ENCODE results near the gene C4A.
A peak's percentile ranks its signal among the peaks of the same experiment; 100 is the strongest.
"Not testable (repeated sequence)": the region's sequence is repeated elsewhere in the genome, so short reads cannot be mapped to it uniquely, and the experiment has no call there.

C4A gene

DNA sequence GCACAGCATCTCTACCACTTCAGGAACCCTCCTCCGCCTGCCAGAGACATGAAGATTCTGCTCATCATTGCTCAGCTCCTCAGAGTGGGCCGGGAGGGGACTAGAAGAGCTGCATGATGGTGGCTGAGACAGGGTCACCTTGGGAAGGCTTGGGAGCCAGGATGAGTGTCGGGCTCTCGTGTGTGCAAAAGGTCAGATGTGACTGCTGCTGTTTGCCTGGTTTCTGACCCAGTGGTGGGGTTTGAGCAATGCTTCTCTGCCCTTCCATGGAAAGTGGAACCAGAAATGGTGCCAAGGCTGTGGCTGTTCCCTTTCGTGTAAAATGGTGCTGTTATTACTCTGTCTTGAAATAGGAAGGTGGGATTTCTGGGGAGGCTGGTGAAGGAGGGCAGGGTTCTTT is 859 bp upstream of the C4A start:
- DNase-seq: not testable (repeated sequence)

DNA sequence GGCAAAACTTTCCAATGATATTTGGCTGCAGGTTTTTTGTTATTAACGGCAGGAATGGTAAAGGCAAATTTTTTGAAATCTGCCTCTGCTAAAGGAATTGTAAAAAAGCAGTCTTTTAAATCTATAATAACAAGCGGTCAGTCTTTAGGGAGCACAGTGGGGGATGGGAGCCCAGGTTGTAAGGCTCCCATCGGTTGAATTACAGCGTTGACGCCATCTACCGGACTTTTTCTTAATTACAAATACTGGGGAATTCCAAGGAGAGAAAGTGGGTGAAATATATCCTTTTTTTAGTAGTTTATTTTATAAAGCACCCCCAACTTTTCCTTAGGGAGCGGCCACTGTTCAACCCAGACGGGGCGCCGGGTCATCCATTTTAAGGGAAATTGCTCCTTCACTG is 7.5 kb downstream of the C4A start:
- not testable (repeated sequence) for DNase-seq

DNA sequence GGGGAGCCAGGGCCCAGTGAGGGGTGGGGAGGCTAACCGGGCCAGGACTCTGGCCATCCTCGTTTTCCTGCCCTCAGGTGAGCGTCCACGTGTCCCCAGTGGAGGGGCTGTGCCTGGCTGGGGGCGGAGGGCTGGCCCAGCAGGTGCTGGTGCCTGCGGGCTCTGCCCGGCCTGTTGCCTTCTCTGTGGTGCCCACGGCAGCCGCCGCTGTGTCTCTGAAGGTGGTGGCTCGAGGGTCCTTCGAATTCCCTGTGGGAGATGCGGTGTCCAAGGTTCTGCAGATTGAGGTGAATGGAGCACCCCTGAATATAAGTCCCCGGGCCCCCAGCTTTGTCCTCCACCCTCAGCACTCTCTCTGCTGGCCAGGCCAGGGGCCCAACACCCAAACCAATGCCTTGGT is 12.6 kb downstream of the C4A start:
- DNase-seq: not testable (repeated sequence)

DNA sequence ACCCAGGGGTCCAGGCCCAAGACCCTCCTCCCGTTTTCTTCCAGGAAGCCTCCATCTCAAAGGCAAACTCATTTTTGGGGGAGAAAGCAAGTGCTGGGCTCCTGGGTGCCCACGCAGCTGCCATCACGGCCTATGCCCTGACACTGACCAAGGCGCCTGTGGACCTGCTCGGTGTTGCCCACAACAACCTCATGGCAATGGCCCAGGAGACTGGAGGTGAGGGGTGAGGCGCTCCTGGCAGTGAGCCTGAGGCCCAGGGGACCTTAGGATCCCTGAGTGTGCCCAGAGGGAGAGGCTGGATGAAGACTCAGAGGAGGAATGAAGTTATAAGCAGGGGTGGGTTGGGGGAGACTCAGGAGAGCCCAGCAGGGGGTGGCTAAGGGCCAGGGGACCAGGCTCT is 14.5 kb downstream of the C4A start:
- DNase-seq: not testable (repeated sequence)

DNA sequence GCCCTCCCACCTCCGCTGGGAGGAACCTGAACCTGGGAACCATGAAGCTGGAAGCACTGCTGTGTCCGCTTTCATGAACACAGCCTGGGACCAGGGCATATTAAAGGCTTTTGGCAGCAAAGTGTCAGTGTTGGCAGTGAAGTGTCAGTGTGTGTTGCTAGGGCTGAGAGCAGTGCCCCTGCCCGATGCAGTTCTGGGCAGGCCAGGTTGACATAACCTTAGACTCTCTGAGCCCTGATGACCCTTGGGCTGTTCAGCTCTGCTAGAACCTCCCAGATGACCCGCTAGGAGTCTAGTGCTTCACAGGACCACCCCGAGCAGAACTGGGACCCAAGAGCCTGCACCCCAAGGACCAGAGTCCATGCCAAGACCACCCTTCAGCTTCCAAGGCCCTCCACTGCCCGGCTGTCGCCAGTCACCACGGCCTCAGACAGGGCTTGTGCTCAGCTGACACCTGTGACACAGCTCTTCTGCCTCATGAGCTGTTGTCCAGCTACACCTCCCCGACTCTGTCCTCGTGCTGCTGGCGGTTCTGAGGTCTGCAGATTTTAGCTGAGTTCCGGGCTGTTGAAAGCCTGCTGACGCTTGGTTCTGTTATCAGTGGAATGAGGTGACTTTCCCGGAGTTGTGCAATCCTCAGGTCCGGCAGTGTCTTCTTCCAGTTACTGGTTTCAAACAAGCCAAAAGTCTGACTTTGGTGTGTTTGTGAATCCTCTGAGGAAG is 20.9 kb downstream of the C4A start:
- DNase-seq: not testable (repeated sequence)

DNA sequence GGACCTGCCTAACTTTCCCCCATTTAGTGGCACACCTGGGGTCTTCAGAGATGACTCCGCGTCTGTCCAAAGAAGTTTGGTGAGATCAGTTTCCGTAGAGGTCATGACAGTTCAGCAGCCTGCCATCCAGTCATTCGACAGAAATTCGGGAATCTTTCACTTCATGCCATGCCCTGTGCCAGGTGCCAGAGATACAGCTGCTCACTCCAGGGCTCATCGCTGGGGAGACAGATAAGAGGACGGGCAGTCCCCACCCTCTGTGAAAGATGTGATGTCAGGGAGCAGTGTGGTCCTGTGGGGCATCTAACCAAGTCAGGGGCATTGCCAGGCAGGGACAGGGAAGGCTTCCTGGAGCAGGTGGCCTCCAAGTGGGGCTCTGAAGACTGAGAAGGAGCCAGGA is 21.4 kb downstream of the C4A start:
- not testable (repeated sequence) for DNase-seq

DNA sequence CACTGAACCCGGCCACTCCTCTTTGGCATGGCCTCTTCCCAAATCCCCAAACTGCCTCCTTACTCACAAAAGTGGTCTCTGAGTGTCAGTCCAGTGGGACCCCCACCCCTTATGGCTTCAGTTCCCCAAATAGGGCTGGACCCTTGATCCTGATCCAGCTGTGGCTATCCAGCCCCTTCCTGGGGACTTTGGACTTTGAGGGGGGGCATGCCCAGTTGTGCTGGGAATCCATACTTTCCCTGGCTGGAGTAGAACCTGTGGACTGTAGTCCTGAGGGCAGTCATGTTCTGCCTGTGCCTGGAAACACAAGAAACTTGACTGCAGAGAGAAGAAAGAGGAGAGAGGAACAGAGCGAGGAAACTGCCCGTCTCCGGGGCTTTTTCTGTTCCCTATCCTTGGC is 22.5 kb downstream of the C4A start:
- not testable (repeated sequence) for DNase-seq

DNA sequence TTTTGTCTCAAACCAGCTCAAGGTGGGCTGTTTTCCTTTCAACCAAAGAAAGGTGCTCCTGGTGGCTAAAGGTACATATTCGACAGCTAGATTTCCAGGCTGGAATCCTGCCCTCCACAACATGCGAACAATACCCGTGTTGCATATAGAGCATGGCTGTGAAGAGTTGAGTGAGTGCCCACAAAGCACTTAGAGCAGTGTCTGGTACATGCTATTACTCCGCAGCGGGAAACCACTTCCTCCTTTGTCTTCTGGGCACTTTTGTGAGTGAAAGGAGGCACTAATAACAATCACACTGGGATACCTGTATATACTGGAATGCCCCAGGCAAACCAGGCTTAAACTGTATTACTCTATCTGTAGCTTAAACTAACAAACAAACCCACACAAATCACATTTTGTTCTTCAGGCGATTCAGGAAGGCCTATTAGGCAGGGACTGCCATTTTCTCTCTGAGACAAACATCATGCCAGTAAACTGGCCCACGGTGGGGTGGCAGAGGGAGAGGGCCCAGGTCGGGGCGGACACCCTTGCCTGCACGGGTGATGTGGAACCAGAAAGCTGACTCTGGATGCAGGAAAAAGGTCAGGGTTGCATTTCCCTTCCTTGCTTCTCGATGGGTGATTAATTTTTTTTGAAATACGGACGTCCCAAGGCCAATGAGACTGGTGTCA is 23.1 kb downstream of the C4A start:
- not testable (repeated sequence) for DNase-seq

DNA sequence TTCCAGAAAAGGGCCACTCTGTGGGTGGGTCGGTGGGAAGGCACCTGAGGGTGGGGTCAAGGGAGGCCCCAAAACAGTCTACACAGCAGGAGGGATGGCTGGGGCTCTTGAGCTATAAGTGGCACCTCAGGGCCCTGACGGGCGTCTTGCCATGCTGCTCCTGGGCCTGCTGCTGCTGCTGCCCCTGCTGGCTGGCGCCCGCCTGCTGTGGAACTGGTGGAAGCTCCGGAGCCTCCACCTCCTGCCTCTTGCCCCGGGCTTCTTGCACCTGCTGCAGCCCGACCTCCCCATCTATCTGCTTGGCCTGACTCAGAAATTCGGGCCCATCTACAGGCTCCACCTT is 23.7 kb downstream of the C4A start:
- DNase-seq: peak; percentile 2

DNA sequence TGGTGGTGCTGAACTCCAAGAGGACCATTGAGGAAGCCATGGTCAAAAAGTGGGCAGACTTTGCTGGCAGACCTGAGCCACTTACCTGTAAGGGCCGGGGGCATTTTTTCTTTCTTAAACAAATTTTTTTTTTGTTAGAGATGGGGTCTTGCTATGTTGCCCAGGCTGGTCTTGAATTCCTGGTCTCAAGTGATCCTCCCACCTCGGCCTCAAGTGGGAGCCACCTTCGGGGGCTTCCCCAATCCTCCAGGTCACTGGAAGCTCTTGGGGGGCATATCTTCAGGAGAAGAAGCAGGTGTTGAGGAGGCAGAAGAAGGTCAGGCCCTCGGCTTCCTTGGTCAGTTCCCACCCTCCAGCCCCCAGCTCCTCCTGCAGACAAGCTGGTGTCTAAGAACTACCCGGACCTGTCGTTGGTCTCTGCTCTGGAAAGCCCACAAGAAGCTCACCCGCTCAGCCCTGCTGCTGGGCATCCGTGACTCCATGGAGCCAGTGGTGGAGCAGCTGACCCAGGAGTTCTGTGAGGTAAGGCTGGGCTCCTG is 24.2 kb downstream of the C4A start:
- DNase-seq: not testable (repeated sequence)

DNA sequence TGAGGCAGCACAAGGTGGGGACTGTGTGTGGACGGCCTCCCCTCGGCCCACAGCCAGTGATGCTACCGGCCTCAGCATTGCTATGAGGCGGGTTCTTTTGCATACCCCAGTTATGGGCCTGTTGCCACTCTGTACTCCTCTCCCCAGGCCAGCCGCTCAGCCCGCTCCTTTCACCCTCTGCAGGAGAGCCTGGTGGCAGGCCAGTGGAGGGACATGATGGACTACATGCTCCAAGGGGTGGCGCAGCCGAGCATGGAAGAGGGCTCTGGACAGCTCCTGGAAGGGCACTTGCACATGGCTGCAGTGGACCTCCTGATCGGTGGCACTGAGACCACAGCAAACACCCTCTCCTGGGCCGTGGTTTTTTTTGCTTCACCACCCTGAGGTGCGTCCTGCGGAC is 25.2 kb downstream of the C4A start:
- not testable (repeated sequence) for DNase-seq

DNA sequence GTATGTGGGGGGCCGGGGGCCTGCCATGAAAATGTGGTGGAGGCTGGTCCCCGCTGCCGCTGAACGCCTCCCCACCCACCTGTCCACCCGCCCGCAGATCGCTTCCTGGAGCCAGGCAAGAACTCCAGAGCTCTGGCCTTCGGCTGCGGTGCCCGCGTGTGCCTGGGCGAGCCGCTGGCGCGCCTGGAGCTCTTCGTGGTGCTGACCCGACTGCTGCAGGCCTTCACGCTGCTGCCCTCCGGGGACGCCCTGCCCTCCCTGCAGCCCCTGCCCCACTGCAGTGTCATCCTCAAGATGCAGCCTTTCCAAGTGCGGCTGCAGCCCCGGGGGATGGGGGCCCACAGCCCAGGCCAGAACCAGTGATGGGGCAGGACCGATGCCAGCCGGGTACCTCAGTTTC is 26.2 kb downstream of the C4A start:
- not testable (repeated sequence) for DNase-seq

DNA sequence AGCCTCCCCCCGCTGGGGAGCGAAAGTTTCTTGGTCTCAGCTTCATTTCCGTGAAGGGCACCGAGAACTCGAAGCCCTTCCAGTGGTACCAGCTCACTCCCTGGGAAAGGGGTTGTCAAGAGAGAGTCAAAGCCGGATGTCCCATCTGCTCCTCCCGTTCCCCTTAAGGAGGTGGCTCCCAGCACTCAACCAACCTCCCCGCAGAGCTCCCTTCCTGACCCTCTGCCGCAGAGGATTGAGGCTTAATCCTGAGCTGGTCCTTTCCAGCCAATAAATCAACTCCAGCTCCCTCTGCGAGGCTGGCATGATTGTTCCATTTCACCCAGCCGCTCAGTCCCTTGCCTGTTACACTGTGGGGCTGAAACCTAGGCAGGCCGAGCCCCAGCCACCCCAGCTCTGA is 26.8 kb downstream of the C4A start:
- DNase-seq: not testable (repeated sequence)

DNA sequence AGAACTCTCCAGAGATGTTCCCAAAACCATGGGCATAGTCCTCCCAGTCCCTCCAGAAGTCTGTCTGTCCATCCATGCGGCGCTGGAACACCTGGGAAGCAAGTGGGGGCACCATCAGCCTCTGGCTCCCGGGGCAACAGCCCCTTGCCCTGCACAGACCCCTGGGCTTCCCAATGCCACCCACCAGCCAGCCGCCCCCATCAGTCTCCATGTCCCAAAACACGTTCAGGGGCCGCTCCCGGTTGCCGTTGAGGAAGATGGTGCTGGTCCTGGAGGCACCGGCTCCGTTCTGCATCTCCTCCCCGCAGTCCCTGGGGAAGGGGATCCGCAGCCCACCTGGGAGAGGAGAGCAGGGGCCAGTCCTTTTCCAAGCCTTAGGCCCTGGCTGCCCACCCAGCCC is 27.7 kb downstream of the C4A start:
- DNase-seq: not testable (repeated sequence)

DNA sequence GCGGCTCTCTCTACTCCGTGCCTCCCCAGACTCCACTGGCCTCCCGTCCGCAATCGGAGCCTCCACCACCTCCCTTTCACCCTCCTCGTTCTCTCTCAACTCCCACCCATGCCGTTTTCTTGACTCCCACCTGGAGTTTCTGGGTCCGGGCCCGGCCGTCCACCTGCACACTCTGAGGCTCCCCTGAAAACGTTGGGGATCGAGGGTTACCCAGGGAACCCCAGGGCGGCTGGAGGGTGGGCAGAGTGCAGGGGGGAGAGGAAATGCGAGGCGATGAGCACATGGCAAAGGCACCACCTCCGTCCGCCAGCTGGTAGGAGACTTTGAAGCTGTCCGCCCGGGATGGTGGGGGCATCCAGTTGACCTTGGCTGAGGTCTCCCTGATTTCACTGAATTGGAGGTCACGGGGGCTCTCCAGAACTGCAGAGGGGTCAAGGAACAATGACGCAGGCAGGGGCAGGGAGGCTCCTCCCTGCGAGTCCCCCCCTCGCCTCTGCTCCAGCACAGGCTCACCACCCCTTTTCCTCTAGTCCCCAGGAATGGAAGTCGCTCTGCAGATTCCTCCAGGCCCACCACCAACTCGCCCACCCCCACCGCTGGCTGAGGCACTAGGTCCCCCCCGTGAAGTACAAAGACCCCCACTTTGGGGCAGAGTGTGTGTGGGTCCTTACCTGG is 29.1 kb downstream of the C4A start:
- not testable (repeated sequence) for DNase-seq

DNA sequence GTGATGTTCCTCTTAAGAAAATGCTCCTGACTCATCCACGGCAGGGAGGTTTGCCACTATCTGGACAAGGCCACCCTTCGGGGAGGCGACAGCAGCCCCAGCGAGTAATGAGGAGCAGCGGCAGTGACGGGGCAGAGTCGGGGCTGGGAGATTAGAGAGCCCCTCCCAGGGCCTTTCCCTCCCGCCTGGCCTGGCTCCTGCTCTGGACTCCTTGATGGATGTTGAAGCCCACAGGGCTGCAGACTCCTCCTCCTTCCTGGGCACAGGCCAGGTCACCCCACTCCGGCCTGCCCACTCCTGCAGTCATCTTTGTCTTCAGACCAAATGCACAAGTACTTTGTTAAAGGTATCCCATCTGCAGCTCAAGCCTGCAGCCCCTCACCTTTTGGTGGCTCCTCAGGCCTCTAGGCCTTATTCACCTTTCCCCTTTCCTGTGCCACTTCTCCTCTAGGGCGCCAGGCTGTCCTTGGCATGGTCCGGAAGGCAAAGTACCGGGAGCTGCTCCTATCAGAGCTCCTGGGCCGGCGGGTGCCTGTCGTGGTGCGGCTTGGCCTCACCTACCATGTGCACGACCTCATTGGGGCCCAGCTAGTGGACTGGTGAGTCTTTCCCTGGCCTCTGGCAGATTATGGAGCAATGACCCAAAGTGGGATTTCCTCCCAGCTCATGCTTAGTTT is 31.2 kb downstream of the C4A start:
- not testable (repeated sequence) for DNase-seq

DNA sequence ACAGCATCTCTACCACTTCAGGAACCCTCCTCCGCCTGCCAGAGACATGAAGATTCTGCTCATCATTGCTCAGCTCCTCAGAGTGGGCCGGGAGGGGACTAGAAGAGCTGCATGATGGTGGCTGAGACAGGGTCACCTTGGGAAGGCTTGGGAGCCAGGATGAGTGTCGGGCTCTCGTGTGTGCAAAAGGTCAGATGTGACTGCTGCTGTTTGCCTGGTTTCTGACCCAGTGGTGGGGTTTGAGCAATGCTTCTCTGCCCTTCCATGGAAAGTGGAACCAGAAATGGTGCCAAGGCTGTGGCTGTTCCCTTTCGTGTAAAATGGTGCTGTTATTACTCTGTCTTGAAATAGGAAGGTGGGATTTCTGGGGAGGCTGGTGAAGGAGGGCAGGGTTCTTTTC is 31.9 kb downstream of the C4A start:
- DNase-seq: not testable (repeated sequence)

DNA sequence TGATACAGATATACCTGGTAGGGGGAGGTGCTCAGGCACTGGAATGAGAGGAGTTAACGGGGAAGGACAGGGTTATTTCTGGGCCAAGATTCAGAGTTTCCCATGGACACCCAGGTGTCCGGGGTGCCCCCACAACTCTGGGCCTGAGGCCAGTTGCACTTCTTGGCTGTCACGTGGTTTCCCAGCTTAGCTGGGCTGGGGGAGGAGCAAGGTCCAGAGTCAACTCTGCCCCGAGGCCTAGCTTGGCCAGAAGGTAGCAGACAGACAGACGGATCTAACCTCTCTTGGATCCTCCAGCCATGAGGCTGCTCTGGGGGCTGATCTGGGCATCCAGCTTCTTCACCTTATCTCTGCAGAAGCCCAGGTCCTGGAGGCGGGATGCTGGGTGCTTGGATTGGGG is 32.7 kb downstream of the C4A start, which contains the start of gene C4B:
Gene C4B (plus strand): TSS at position 249 of the 400 bp plus-strand sequence. CDS start 51 bp downstream, at position 300.
- DNase-seq: not testable (repeated sequence)

DNA sequence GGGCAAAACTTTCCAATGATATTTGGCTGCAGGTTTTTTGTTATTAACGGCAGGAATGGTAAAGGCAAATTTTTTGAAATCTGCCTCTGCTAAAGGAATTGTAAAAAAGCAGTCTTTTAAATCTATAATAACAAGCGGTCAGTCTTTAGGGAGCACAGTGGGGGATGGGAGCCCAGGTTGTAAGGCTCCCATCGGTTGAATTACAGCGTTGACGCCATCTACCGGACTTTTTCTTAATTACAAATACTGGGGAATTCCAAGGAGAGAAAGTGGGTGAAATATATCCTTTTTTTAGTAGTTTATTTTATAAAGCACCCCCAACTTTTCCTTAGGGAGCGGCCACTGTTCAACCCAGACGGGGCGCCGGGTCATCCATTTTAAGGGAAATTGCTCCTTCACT is 40.2 kb downstream of the C4A start:
- not testable (repeated sequence) for DNase-seq

DNA sequence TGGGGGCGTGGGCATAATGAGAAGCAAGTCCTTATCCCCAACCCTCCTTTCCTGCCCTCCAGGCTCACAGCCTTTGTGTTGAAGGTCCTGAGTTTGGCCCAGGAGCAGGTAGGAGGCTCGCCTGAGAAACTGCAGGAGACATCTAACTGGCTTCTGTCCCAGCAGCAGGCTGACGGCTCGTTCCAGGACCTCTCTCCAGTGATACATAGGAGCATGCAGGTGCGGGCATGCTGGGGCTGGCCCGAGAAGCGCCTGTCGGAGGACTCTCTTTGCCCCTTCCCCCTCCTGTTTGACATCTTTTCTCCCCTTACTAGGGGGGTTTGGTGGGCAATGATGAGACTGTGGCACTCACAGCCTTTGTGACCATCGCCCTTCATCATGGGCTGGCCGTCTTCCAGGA is 46.8 kb downstream of the C4A start:
- not testable (repeated sequence) for DNase-seq

DNA sequence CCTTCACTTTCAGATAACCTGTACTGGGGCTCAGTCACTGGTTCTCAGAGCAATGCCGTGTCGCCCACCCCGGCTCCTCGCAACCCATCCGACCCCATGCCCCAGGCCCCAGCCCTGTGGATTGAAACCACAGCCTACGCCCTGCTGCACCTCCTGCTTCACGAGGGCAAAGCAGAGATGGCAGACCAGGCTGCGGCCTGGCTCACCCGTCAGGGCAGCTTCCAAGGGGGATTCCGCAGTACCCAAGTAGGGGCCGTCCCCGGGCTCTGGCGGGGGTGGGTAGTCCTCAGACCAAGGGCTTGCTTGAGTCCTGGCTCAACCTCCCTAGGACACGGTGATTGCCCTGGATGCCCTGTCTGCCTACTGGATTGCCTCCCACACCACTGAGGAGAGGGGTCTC is 47.7 kb downstream of the C4A start:
- not testable (repeated sequence) for DNase-seq

DNA sequence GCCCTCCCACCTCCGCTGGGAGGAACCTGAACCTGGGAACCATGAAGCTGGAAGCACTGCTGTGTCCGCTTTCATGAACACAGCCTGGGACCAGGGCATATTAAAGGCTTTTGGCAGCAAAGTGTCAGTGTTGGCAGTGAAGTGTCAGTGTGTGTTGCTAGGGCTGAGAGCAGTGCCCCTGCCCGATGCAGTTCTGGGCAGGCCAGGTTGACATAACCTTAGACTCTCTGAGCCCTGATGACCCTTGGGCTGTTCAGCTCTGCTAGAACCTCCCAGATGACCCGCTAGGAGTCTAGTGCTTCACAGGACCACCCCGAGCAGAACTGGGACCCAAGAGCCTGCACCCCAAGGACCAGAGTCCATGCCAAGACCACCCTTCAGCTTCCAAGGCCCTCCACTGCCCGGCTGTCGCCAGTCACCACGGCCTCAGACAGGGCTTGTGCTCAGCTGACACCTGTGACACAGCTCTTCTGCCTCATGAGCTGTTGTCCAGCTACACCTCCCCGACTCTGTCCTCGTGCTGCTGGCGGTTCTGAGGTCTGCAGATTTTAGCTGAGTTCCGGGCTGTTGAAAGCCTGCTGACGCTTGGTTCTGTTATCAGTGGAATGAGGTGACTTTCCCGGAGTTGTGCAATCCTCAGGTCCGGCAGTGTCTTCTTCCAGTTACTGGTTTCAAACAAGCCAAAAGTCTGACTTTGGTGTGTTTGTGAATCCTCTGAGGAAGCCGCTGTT is 53.6 kb downstream of the C4A start:
- not testable (repeated sequence) for DNase-seq
